ENCODE measurements around the gene ASCC2.

The ASCC2 gene

GRCh38 chr22:29820961-29821290 lies 17.1 kb downstream of the ASCC2 start:
- in situ Hi-C loops (cut with MboI; ENCODE audit: low sequenced_read_pairs), result loop anchor here (25.0 kb wide), 2 partner anchors 109 to 191 kb away; partner anchors contain the start of gene CABP7

GRCh38 chr22:29819501-29819900 lies 18.6 kb downstream of the ASCC2 start:
- in situ Hi-C loops (cut with MboI; ENCODE audit: low sequenced_read_pairs), result loop anchor here (25.0 kb wide), 2 partner anchors 107 to 193 kb away; partner anchors contain the start of gene CABP7

- in situ Hi-C loops (cut with MboI; ENCODE audit: low sequenced_read_pairs), result loop anchor here (25.0 kb wide), 2 partner anchors 105 to 195 kb away; partner anchors contain the start of gene CABP7
These were observed 20.4 kb downstream of the ASCC2 start for GRCh38 chr22:29817724-29818123.

GRCh38 chr22:29816980-29817379 lies 21.1 kb downstream of the ASCC2 start:
- in situ Hi-C loops (cut with MboI; ENCODE audit: low sequenced_read_pairs), result loop anchor here (25.0 kb wide), 2 partner anchors 105 to 195 kb away; partner anchors contain the start of gene CABP7

GRCh38 chr22:29816539-29816938 lies 21.5 kb downstream of the ASCC2 start:
- in situ Hi-C loops (cut with MboI; ENCODE audit: low sequenced_read_pairs), result loop anchor here (25.0 kb wide), 2 partner anchors 104 to 196 kb away; partner anchors contain the start of gene CABP7

- in situ Hi-C loops (cut with MboI; ENCODE audit: low sequenced_read_pairs), result loop anchor here (25.0 kb wide), 2 partner anchors 104 to 196 kb away; partner anchors contain the start of gene CABP7
These were observed 21.9 kb downstream of the ASCC2 start for GRCh38 chr22:29816128-29816527.

GRCh38 chr22:29815580-29815979 lies 22.5 kb downstream of the ASCC2 start:
- in situ Hi-C loops (cut with MboI; ENCODE audit: low sequenced_read_pairs), result loop anchor here (25.0 kb wide), 2 partner anchors 103 to 197 kb away; partner anchors contain the start of gene CABP7

GRCh38 chr22:29814003-29814402 lies 24.1 kb downstream of the ASCC2 start:
- in situ Hi-C loops (cut with MboI; ENCODE audit: low sequenced_read_pairs), result loop anchor here (25.0 kb wide), 2 partner anchors 102 to 198 kb away; partner anchors contain the start of gene CABP7

- in situ Hi-C loops (cut with MboI; ENCODE audit: low sequenced_read_pairs), result loop anchor here (25.0 kb wide), 2 partner anchors 101 to 199 kb away; partner anchors contain the start of gene CABP7
These were observed 24.5 kb downstream of the ASCC2 start for GRCh38 chr22:29813563-29813962.

GRCh38 chr22:29813126-29813525 lies 24.9 kb downstream of the ASCC2 start:
- in situ Hi-C loops (cut with MboI; ENCODE audit: low sequenced_read_pairs), result loop anchor here (25.0 kb wide), 2 partner anchors 101 to 199 kb away; partner anchors contain the start of gene CABP7

- in situ Hi-C loops (cut with MboI; ENCODE audit: low sequenced_read_pairs), result loop anchor here (25.0 kb wide), 2 partner anchors 99 to 201 kb away; partner anchors contain the start of gene CABP7
These were observed 26.7 kb downstream of the ASCC2 start for GRCh38 chr22:29811377-29811776.

GRCh38 chr22:29810216-29810615 lies 27.9 kb downstream of the ASCC2 start:
- in situ Hi-C loops (cut with MboI; ENCODE audit: low sequenced_read_pairs), result loop anchor here (25.0 kb wide), 2 partner anchors 98 to 202 kb away; partner anchors contain the start of gene CABP7

- in situ Hi-C loops (cut with MboI; ENCODE audit: low sequenced_read_pairs), result loop anchor here (25.0 kb wide), 2 partner anchors 94 to 206 kb away; partner anchors contain the start of gene CABP7
These were observed 31.9 kb downstream of the ASCC2 start for GRCh38 chr22:29806196-29806595.

GRCh38 chr22:29804985-29805384 lies 33.1 kb downstream of the ASCC2 start:
- in situ Hi-C loops (cut with MboI; ENCODE audit: low sequenced_read_pairs), result loop anchor here (25.0 kb wide), 2 partner anchors 93 to 207 kb away; partner anchors contain the start of gene CABP7

- in situ Hi-C loops (cut with MboI; ENCODE audit: low sequenced_read_pairs), result loop anchor here (25.0 kb wide), 2 partner anchors 91 to 209 kb away; partner anchors contain the start of gene CABP7
These were observed 34.9 kb downstream of the ASCC2 start for GRCh38 chr22:29803190-29803589.

- in situ Hi-C loops (cut with MboI; ENCODE audit: low sequenced_read_pairs), result loop anchor here (25.0 kb wide), 2 partner anchors 89 to 211 kb away; partner anchors contain the start of gene CABP7
These were observed 36.3 kb downstream of the ASCC2 start for GRCh38 chr22:29801796-29802195.

GRCh38 chr22:29801153-29801552 lies 36.9 kb downstream of the ASCC2 start:
- in situ Hi-C loops (cut with MboI; ENCODE audit: low sequenced_read_pairs), result loop anchor here (25.0 kb wide), 2 partner anchors 89 to 211 kb away; partner anchors contain the start of gene CABP7

GRCh38 chr22:29799217-29799680 lies 38.8 kb downstream of the ASCC2 start:
- in situ Hi-C loops (cut with MboI; ENCODE audit: low sequenced_read_pairs), result no loop called here

GRCh38 chr22:29798801-29799200 lies 39.3 kb downstream of the ASCC2 start:
- in situ Hi-C loops (cut with MboI; ENCODE audit: low sequenced_read_pairs), result no loop called here

- in situ Hi-C loops (cut with MboI; ENCODE audit: low sequenced_read_pairs), result no loop called here
These were observed 39.8 kb downstream of the ASCC2 start for GRCh38 chr22:29798318-29798717.

- in situ Hi-C loops (cut with MboI; ENCODE audit: low sequenced_read_pairs), result no loop called here
These were observed 40.7 kb downstream of the ASCC2 start for GRCh38 chr22:29797351-29797750.

- in situ Hi-C loops (cut with MboI; ENCODE audit: low sequenced_read_pairs), result no loop called here
These were observed 42.4 kb downstream of the ASCC2 start for GRCh38 chr22:29795663-29796062.

All from HL-60/S4 treated with retinoic acid at 250 ng/mL for 4 days and 3 days (cell line).